Measurements from ENCODE around the gene MTMR1.

- TF ChIP-seq CTCF (IDR thresholded peaks at IDR 0.05) (no peak), EP300 (IDR thresholded peaks at IDR 0.05) (no peak), POLR2AphosphoS5 (IDR thresholded peaks at IDR 0.05) (no peak)
Measured at GRCh38 chrX:150700107-150700506, 6.9 kb downstream of the MTMR1 start.

All from esophagus muscularis mucosa (tissue), 4 donors.